CD14-positive monocyte (primary cell): ENCODE data around the gene NFKB1. TPM values are rescaled to one million over a fixed set of nuclear protein-coding genes. Genes with fewer than 3 reads are reported as not detected.
"Not testable (repeated sequence)": the region's sequence is repeated elsewhere in the genome, so short reads cannot be mapped to it uniquely, and the experiment has no call there.

Source experiments
- DNase-seq, 3 donors: peaks; one replicate each; pipeline ENCODE4 v3.0.0-alpha.2; 2011 to 2022
- H2AFZ ChIP-seq: 2 replicates; pipeline ENCODE4 v1.6.0; 2012; ENCODE audit warnings: mild to moderate bottlenecking, low read depth, low read length, inconsistent platforms; ENCODE audit not compliant: insufficient read depth, poor library complexity, severe bottlenecking
- H3K27ac ChIP-seq, 2 donors: 1 replicate in 1 of 2; 2 replicates in 1 of 2; pipeline ENCODE4 v1.5.1; 2012 to 2013; ENCODE audit warnings: low read length in 2 of 2, control low read depth in 1 of 2, inconsistent platforms in 1 of 2, low read depth in 1 of 2, mild to moderate bottlenecking in 1 of 2
- H3K27me3 ChIP-seq, 2 donors: one replicate each; pipeline versions ENCODE4 v1.6.0 to v1.6.1; 2011 to 2013; ENCODE audit warnings: low read length in 2 of 2; ENCODE audit not compliant: control insufficient read depth in 2 of 2, insufficient read depth in 2 of 2
- H3K36me3 ChIP-seq, 2 donors: replicated peaks in 1 of 2; 1 replicate in 1 of 2; 2 replicates in 1 of 2; pipeline versions ENCODE4 v1.5.1 to v1.6.1; 2012 to 2013; ENCODE audit warnings: low read length in 2 of 2, control low read depth in 1 of 2, inconsistent platforms in 1 of 2, mild to moderate bottlenecking in 1 of 2; ENCODE audit not compliant: insufficient read depth in 2 of 2, control insufficient read depth in 1 of 2
- H3K4me1 ChIP-seq, 2 donors: 1 replicate in 1 of 2; 2 replicates in 1 of 2; pipeline versions ENCODE4 v1.5.1 to v1.6.1; 2012 to 2013; ENCODE audit warnings: low read length in 2 of 2, control low read depth in 1 of 2, inconsistent platforms in 1 of 2, mild to moderate bottlenecking in 1 of 2, moderate library complexity in 1 of 2; ENCODE audit not compliant: insufficient read depth in 2 of 2, control insufficient read depth in 1 of 2
- H3K4me2 ChIP-seq: replicated peaks from 2 replicates; pipeline ENCODE3; 2012; ENCODE audit warnings: low read length, moderate library complexity, mild to moderate bottlenecking; ENCODE audit not compliant: poor library complexity, severe bottlenecking; ENCODE audit errors: extremely low read depth
- H3K4me3 ChIP-seq, 3 experiments: fragments of 200-600 bp in 1 of 3; sonication (generic) in 1 of 3; replicated peaks in 1 of 3; 1 replicate in 2 of 3; 2 replicates in 1 of 3; pipeline ENCODE4 v1.5.1; 2011 to 2013; ENCODE audit warnings: low read length in 3 of 3, mild to moderate bottlenecking in 3 of 3, control low read depth in 2 of 3, low read depth in 2 of 3, inconsistent platforms in 1 of 3, moderate library complexity in 1 of 3
- H3K79me2 ChIP-seq: 2 replicates; pipeline ENCODE4 v1.6.0; 2012; ENCODE audit warnings: mild to moderate bottlenecking, control low read depth, inconsistent platforms, low read length, moderate library complexity; ENCODE audit not compliant: insufficient read depth
- H3K9ac ChIP-seq: 2 replicates; pipeline ENCODE4 v1.6.0; 2017; ENCODE audit warnings: low read length, mild to moderate bottlenecking; ENCODE audit not compliant: insufficient read depth, poor library complexity, severe bottlenecking
- H3K9me3 ChIP-seq, 2 donors: replicated peaks in 1 of 2; 1 replicate in 1 of 2; 2 replicates in 1 of 2; pipeline versions ENCODE4 v1.5.1 to v1.6.1; 2012 to 2013; ENCODE audit warnings: low read length in 2 of 2, control low read depth in 1 of 2; ENCODE audit not compliant: control insufficient read depth in 1 of 2, insufficient read depth in 1 of 2
- H4K20me1 ChIP-seq: 2 replicates; pipeline ENCODE4 v1.6.0; 2012; ENCODE audit warnings: mild to moderate bottlenecking, low read length, control low read depth, moderate library complexity; ENCODE audit not compliant: insufficient read depth
- H3K27ac Mint-ChIP-seq, 7 donors: one replicate each; pipeline ENCODE4 v1.8.0; 2020; ENCODE audit warnings: mild to moderate bottlenecking in 7 of 7, mixed read lengths in 7 of 7, moderate library complexity in 6 of 7, inconsistent platforms in 2 of 7
- H3K27me3 Mint-ChIP-seq, 3 donors: one replicate each; pipeline ENCODE4 v1.8.0; 2021 to 2022; ENCODE audit warnings: low read depth in 3 of 3, mild to moderate bottlenecking in 3 of 3, mixed read lengths in 3 of 3, moderate library complexity in 3 of 3, inconsistent platforms in 1 of 3
- H3K36me3 Mint-ChIP-seq, 2 donors: one replicate each; pipeline ENCODE4 v1.8.0; 2020; ENCODE audit warnings: mixed read lengths in 2 of 2, inconsistent platforms in 1 of 2, mild to moderate bottlenecking in 1 of 2
- H3K4me1 Mint-ChIP-seq: one replicate; pipeline ENCODE4 v1.8.0; 2020; ENCODE audit warnings: mild to moderate bottlenecking, mixed read lengths
- H3K4me3 Mint-ChIP-seq, 2 donors: one replicate each; pipeline ENCODE4 v1.8.0; 2020; ENCODE audit warnings: mild to moderate bottlenecking in 2 of 2, mixed read lengths in 2 of 2, moderate library complexity in 1 of 2
- H3K9me3 Mint-ChIP-seq, 7 donors: one replicate each; pipeline ENCODE4 v1.8.0; 2020 to 2022; ENCODE audit warnings: mixed read lengths in 7 of 7, mild to moderate bottlenecking in 6 of 7, moderate library complexity in 6 of 7, inconsistent platforms in 2 of 7
- CTCF ChIP-seq: fragments of 200-600 bp; IDR thresholded peaks from one replicate; pipeline ENCODE4 v1.8.0; 2022; ENCODE audit warnings: antibody characterized with exemption, mild to moderate bottlenecking
- WGBS: methylation state at CpG from one replicate; pipeline ENCODE4 v1.1.5; 2013; ENCODE audit warnings: missing lambda C conversion rate; ENCODE audit not compliant: insufficient coverage; 5-methylcytosine and 5-hydroxymethylcytosine counted together
- intact Hi-C, 2 donors: fragments of 100-400 bp; cut with micrococcal nuclease; formaldehyde crosslinking; loops; one replicate each; pipeline versions ENCODE4 v1.15.0 to v1.15.1; 2023
- polyA plus RNA-seq, 3 donors: library from polyadenylated mRNA; depleted of rRNA in 1 of 3; unstranded in 2 of 3; stranded (reverse) in 1 of 3; fragments of 300-500 nt in 2 of 3; fragments of >200 nt in 1 of 3; fragmentation: Illumina TruSeq in 2 of 3; gene quantifications; 1 replicate in 2 of 3; 2 replicates in 1 of 3; pipeline ENCODE4 v1.2.3, GENCODE V29; 2012 to 2021

The NFKB1 gene
- polyA plus RNA-seq, 3 donors = 9.0 to 34.4 (median 17.8) TPM

GRCh38 chr4:102567427-102567826 lies 66.3 kb downstream of the NFKB1 start:
- H3K4me2 ChIP-seq = no peak overlapping the region
- no peaks in the 10 kb centered on the region for H3K27me3 Mint-ChIP-seq
- TF ChIP-seq CTCF = no peak
- peaks cover 34 to 64% of the 10 kb centered on the region in 2 donors for H3K36me3 Mint-ChIP-seq
- WGBS = no CpG with 5 or more reads among the region's 1 CpG
- H3K9me3 ChIP-seq = no peaks in the 10 kb centered on the region
- no peaks in the 10 kb centered on the region for H3K9me3 Mint-ChIP-seq
- peaks cover 11 to 63% of the 10 kb centered on the region in 2 donors for H3K36me3 ChIP-seq
- H3K4me1 ChIP-seq = no peaks in the 10 kb centered on the region
- peaks cover 79% of the 10 kb centered on the region for H4K20me1 ChIP-seq
- H2AFZ ChIP-seq = no peak overlapping the region
- H3K27ac ChIP-seq = no peak overlapping the region
- H3K4me3 Mint-ChIP-seq = no peak overlapping the region
- H3K27me3 ChIP-seq = no peaks in the 10 kb centered on the region
- H3K9ac ChIP-seq = no peak overlapping the region
- no peak overlapping the region for H3K4me3 ChIP-seq
- H3K79me2 ChIP-seq = peaks cover 7% of the 10 kb centered on the region
- H3K27ac Mint-ChIP-seq = no peak overlapping the region
- no peak for DNase-seq
- peaks cover 10% of the 10 kb centered on the region for H3K4me1 Mint-ChIP-seq
- intact Hi-C loops = no loop called here

- Mint-ChIP-seq H3K27ac (no peak overlapping the region), H3K4me1 (peaks cover 18% of the 10 kb centered on the region), H3K36me3 (peaks cover 33 to 58% of the 10 kb centered on the region in 2 donors), H3K9me3 (no peaks in the 10 kb centered on the region), H3K4me3 (no peak overlapping the region), H3K27me3 (no peaks in the 10 kb centered on the region)
- Histone ChIP-seq H3K36me3 (peaks cover 11 to 50% of the 10 kb centered on the region in 2 donors), H2AFZ (no peak overlapping the region), H3K9me3 (no peaks in the 10 kb centered on the region), H3K4me3 (no peak overlapping the region), H3K4me2 (no peak overlapping the region), H3K79me2 (peaks cover 13% of the 10 kb centered on the region), H3K27me3 (no peaks in the 10 kb centered on the region), H4K20me1 (peaks cover 79% of the 10 kb centered on the region), H3K4me1 (peaks cover 2 to 7% of the 10 kb centered on the region in 2 donors), H3K9ac (no peak overlapping the region), H3K27ac (no peak overlapping the region)
- WGBS = no CpG with 5 or more reads among the region's 2 CpGs
- no peak for DNase-seq
- TF ChIP-seq CTCF = no peak
- intact Hi-C loops = no loop called here
Measured at GRCh38 chr4:102569200-102569599, 68.0 kb downstream of the NFKB1 start.

- Histone ChIP-seq H3K79me2 (peaks cover 20% of the 10 kb centered on the region), H3K4me1 (peaks cover 4 to 13% of the 10 kb centered on the region in 2 donors), H3K36me3 (peaks cover 11 to 44% of the 10 kb centered on the region in 2 donors), H4K20me1 (peaks cover 79% of the 10 kb centered on the region)
- H3K9ac ChIP-seq, H3K9me3 Mint-ChIP-seq, H2AFZ ChIP-seq, H3K27ac Mint-ChIP-seq, H3K9me3 ChIP-seq, DNase-seq, H3K27me3 Mint-ChIP-seq, H3K27me3 ChIP-seq, H3K4me2 ChIP-seq, intact Hi-C loops, H3K4me3 Mint-ChIP-seq, H3K27ac ChIP-seq, H3K4me3 ChIP-seq: not testable (repeated sequence)
- WGBS = no CpG with 5 or more reads among the region's 1 CpG
- Mint-ChIP-seq H3K4me1 (peaks cover 20% of the 10 kb centered on the region), H3K36me3 (peaks cover 34 to 57% of the 10 kb centered on the region in 2 donors)
Measured at GRCh38 chr4:102570211-102570610, 69.1 kb downstream of the NFKB1 start.
